ENCODE measurements around the gene DNAJC17.

The DNAJC17 gene

DNA sequence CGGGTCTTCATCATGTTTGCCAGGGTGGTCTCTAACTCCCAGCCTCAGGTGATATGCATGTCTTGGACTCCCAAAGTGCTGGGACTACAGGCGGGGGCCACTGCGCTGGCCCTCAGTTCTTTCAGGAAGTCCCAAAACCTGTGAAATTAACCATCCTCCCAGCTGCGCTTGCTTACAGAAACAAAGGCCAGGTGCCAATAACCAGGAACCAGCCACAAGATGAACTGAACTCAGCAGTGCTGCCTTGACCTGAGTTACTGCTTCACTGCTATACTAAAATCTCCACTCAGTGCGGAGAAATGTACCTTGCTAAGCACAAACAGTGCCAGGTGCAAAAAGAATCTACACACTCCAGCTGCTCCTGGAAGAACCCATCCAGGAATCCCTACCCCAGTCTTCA, 47.3 kb downstream of the DNAJC17 start:
- Histone ChIP-seq H3K9ac (ENCODE audit: low read length) (no peak overlapping the region), H3K4me1 (ENCODE audit: control insufficient read depth, low read depth, low read length) (peaks cover 9% of the 10 kb centered on the region), H3K36me3 (ENCODE audit: control insufficient read depth, low read depth, low read length) (no peaks in the 10 kb centered on the region), H3K27me3 (ENCODE audit: control insufficient read depth, insufficient read depth, low read length) (peaks cover 19% of the 10 kb centered on the region), H3K9me3 (ENCODE audit: control insufficient read depth, low read depth, low read length) (no peaks in the 10 kb centered on the region), H3K4me3 (ENCODE audit: low read length) (no peak overlapping the region), H3K27ac (ENCODE audit: low read length) (no peak overlapping the region)

DNA sequence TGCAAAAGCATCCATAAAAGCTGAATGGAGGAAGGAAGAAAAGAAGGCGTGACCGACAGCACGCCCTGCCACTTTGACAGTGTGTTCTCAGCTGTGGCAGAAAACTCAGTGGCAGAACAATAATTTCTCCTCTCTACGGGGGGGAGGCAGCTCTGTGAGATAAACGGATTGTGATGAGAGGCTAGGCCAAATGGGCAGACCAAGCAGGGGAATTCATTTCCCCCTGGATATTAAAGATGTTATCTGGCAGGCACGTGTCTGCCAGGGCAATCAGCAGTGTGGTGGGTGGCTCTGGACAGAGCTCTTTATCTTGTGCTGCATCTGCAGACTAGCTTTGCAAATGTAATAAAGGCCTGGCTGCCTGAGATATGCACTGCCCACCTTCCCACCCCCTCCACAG, 50.3 kb downstream of the DNAJC17 start:
- Histone ChIP-seq H3K27ac (ENCODE audit: low read length) (no peak overlapping the region), H3K9me3 (ENCODE audit: control insufficient read depth, low read depth, low read length) (no peaks in the 10 kb centered on the region), H3K9ac (ENCODE audit: low read length) (no peak overlapping the region), H3K36me3 (ENCODE audit: control insufficient read depth, low read depth, low read length) (no peaks in the 10 kb centered on the region), H3K4me3 (ENCODE audit: low read length) (no peak overlapping the region), H3K27me3 (ENCODE audit: control insufficient read depth, insufficient read depth, low read length) (no peaks in the 10 kb centered on the region), H3K4me1 (ENCODE audit: control insufficient read depth, low read depth, low read length) (peaks cover 6% of the 10 kb centered on the region)

GRCh38 chr15:40755812-40756208, 51.5 kb downstream of the DNAJC17 start:
- H3K36me3 ChIP-seq (ENCODE audit: control insufficient read depth, low read depth, low read length): no peaks in the 10 kb centered on the region
- peak overlapping the region; percentile 96 for H3K9ac ChIP-seq (ENCODE audit: low read length)
- H3K27ac ChIP-seq (ENCODE audit: low read length): peak overlapping the region; percentile 96
- H3K9me3 ChIP-seq (ENCODE audit: control insufficient read depth, low read depth, low read length): no peaks in the 10 kb centered on the region
- peak overlapping the region; percentile 77 for H3K4me3 ChIP-seq (ENCODE audit: low read length)
- H3K27me3 ChIP-seq (ENCODE audit: control insufficient read depth, insufficient read depth, low read length): no peaks in the 10 kb centered on the region
- H3K4me1 ChIP-seq (ENCODE audit: control insufficient read depth, low read depth, low read length): peaks cover 6% of the 10 kb centered on the region

- no peaks in the 10 kb centered on the region for H3K27me3 ChIP-seq (ENCODE audit: control insufficient read depth, insufficient read depth, low read length)
- H3K4me3 ChIP-seq (ENCODE audit: low read length): peak within 1 kb of the TSS; percentile 77
- H3K36me3 ChIP-seq (ENCODE audit: control insufficient read depth, low read depth, low read length): no peaks in the 10 kb centered on the region
- peak within 1 kb of the TSS; percentile 96 for H3K27ac ChIP-seq (ENCODE audit: low read length)
- peak within 1 kb of the TSS; percentile 96 for H3K9ac ChIP-seq (ENCODE audit: low read length)
- peaks cover 6% of the 10 kb centered on the region for H3K4me1 ChIP-seq (ENCODE audit: control insufficient read depth, low read depth, low read length)
- no peaks in the 10 kb centered on the region for H3K9me3 ChIP-seq (ENCODE audit: control insufficient read depth, low read depth, low read length)
Measured at GRCh38 chr15:40754883-40755811, 52.1 kb downstream of the DNAJC17 start, which contains the start of gene RMDN3. TSS of gene RMDN3 (minus strand) at chr15:40755254. CDS start at chr15:40754783, 471 bp downstream.

- H3K27me3 ChIP-seq (ENCODE audit: control insufficient read depth, insufficient read depth, low read length): no peaks in the 10 kb centered on the region
- no peak overlapping the region for H3K27ac ChIP-seq (ENCODE audit: low read length)
- H3K9ac ChIP-seq (ENCODE audit: low read length): peak overlapping the region; percentile 96
- H3K9me3 ChIP-seq (ENCODE audit: control insufficient read depth, low read depth, low read length): no peaks in the 10 kb centered on the region
- H3K36me3 ChIP-seq (ENCODE audit: control insufficient read depth, low read depth, low read length): no peaks in the 10 kb centered on the region
- H3K4me3 ChIP-seq (ENCODE audit: low read length): peak overlapping the region; percentile 77
- H3K4me1 ChIP-seq (ENCODE audit: control insufficient read depth, low read depth, low read length): peaks cover 6% of the 10 kb centered on the region
Measured at GRCh38 chr15:40754574-40754882, 52.7 kb downstream of the DNAJC17 start.

GRCh38 chr15:40751745-40752144, 55.5 kb downstream of the DNAJC17 start:
- H3K9me3 ChIP-seq (ENCODE audit: control insufficient read depth, low read depth, low read length): no peaks in the 10 kb centered on the region
- no peak overlapping the region for H3K27ac ChIP-seq (ENCODE audit: low read length)
- no peaks in the 10 kb centered on the region for H3K27me3 ChIP-seq (ENCODE audit: control insufficient read depth, insufficient read depth, low read length)
- H3K4me3 ChIP-seq (ENCODE audit: low read length): no peak overlapping the region
- H3K4me1 ChIP-seq (ENCODE audit: control insufficient read depth, low read depth, low read length): peaks cover 6% of the 10 kb centered on the region
- H3K9ac ChIP-seq (ENCODE audit: low read length): no peak overlapping the region
- H3K36me3 ChIP-seq (ENCODE audit: control insufficient read depth, low read depth, low read length): no peaks in the 10 kb centered on the region

DNA sequence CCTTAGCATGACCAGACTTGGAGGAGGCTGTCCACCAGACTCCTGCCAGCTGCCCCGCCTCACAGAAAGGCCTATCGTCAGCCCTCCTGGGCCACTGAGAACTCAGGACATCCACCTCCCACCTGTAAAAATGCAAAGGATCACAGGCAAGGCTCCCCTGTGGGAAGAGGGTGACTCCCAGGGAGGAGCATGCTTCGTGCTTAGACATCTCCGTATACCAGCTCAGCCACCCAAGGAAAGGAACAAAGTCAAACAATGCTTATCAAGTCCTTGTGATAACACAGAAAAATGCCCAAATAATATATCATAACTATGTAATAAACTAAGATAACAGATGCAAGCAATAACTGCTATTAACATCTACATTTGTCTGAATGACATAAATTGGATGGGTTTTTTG, 56.4 kb downstream of the DNAJC17 start:
- Histone ChIP-seq H3K9ac (ENCODE audit: low read length) (no peak overlapping the region), H3K9me3 (ENCODE audit: control insufficient read depth, low read depth, low read length) (no peaks in the 10 kb centered on the region), H3K36me3 (ENCODE audit: control insufficient read depth, low read depth, low read length) (no peaks in the 10 kb centered on the region), H3K27ac (ENCODE audit: low read length) (no peak overlapping the region), H3K4me1 (ENCODE audit: control insufficient read depth, low read depth, low read length) (peaks cover 5% of the 10 kb centered on the region), H3K27me3 (ENCODE audit: control insufficient read depth, insufficient read depth, low read length) (no peaks in the 10 kb centered on the region), H3K4me3 (ENCODE audit: low read length) (no peak overlapping the region)

DNA sequence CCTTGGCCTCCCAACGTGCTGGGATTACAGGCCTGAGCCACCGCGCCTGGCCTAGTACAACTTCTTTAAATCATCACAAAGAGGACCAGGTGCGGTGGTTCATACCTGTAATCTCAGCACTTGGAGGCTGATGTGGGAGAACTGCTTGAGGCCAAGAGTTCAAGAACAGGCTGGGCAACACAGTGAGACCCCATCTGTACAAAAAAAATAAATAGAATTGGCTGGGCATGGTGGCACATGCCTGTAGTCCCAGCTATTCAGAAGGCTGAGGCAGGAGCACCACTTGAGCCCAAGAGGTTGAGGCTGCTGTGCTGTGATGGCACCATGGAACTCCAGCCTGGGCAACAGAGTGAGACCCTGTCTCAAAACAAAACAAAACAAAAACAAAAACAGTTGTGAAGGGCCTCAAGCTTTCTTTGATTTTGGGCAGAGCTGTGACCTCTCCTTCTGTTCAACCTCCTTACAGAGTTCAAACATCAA, 58.1 kb downstream of the DNAJC17 start:
- no peaks in the 10 kb centered on the region for H3K4me1 ChIP-seq (ENCODE audit: control insufficient read depth, low read depth, low read length)
- H3K36me3 ChIP-seq (ENCODE audit: control insufficient read depth, low read depth, low read length): no peaks in the 10 kb centered on the region
- H3K9ac ChIP-seq (ENCODE audit: low read length): no peak overlapping the region
- no peaks in the 10 kb centered on the region for H3K9me3 ChIP-seq (ENCODE audit: control insufficient read depth, low read depth, low read length)
- no peaks in the 10 kb centered on the region for H3K27me3 ChIP-seq (ENCODE audit: control insufficient read depth, insufficient read depth, low read length)
- H3K4me3 ChIP-seq (ENCODE audit: low read length): no peak overlapping the region
- no peak overlapping the region for H3K27ac ChIP-seq (ENCODE audit: low read length)

GRCh38 chr15:40747685-40748631, 59.3 kb downstream of the DNAJC17 start:
- H3K36me3 ChIP-seq (ENCODE audit: control insufficient read depth, low read depth, low read length): no peaks in the 10 kb centered on the region
- no peaks in the 10 kb centered on the region for H3K4me1 ChIP-seq (ENCODE audit: control insufficient read depth, low read depth, low read length)
- H3K9ac ChIP-seq (ENCODE audit: low read length): no peak overlapping the region
- no peak overlapping the region for H3K4me3 ChIP-seq (ENCODE audit: low read length)
- no peaks in the 10 kb centered on the region for H3K27me3 ChIP-seq (ENCODE audit: control insufficient read depth, insufficient read depth, low read length)
- no peak overlapping the region for H3K27ac ChIP-seq (ENCODE audit: low read length)
- no peaks in the 10 kb centered on the region for H3K9me3 ChIP-seq (ENCODE audit: control insufficient read depth, low read depth, low read length)

DNA sequence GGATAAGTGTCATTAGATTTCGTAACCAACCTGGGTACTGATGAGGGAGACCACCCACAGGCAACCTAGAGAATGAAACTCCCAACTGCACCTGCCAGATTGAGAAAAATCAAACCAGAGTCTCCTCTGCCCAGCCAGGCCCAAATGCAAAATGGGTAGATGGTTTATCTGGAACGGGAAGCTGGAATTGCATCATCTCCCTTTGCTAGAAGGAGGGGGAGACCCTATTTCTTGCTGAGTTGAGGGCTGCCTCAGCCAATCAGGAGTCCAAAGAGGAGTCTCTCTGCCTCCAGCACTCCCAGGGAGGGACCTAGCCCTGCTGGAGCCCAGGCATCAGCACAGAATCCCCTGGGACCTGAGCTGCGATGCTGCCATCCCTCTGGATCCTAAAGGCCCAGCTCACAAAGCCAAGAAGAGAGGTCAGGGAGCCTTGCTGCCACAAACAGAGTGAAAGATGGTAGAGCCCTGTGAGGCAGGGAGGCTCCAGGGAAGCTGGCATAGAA, 60.3 kb downstream of the DNAJC17 start:
- no peaks in the 10 kb centered on the region for H3K27me3 ChIP-seq (ENCODE audit: control insufficient read depth, insufficient read depth, low read length)
- H3K36me3 ChIP-seq (ENCODE audit: control insufficient read depth, low read depth, low read length): no peaks in the 10 kb centered on the region
- H3K9me3 ChIP-seq (ENCODE audit: control insufficient read depth, low read depth, low read length): no peaks in the 10 kb centered on the region
- H3K9ac ChIP-seq (ENCODE audit: low read length): no peak overlapping the region
- H3K27ac ChIP-seq (ENCODE audit: low read length): no peak overlapping the region
- H3K4me1 ChIP-seq (ENCODE audit: control insufficient read depth, low read depth, low read length): no peaks in the 10 kb centered on the region
- H3K4me3 ChIP-seq (ENCODE audit: low read length): no peak overlapping the region

DNA sequence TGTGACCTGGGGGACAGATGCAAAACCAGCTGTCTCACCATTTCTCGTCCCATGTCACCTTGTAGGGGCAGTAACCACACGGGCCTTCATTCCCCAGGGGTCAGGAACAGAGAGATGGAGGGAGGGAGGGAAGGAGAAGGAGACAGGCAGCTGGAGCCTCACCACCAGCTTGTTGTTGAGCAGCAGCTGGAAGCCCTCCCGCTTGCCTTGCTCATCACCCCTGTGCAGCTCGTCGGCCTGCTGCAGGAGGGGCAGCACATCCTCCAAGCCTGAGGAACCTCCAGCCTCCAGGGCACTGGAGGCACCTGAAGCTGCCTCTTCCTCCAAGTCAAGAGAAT, 62.5 kb downstream of the DNAJC17 start:
- no peak overlapping the region for H3K27ac ChIP-seq (ENCODE audit: low read length)
- peaks cover 3% of the 10 kb centered on the region for H3K36me3 ChIP-seq (ENCODE audit: control insufficient read depth, low read depth, low read length)
- no peak overlapping the region for H3K9ac ChIP-seq (ENCODE audit: low read length)
- no peak overlapping the region for H3K4me3 ChIP-seq (ENCODE audit: low read length)
- H3K9me3 ChIP-seq (ENCODE audit: control insufficient read depth, low read depth, low read length): no peaks in the 10 kb centered on the region
- H3K4me1 ChIP-seq (ENCODE audit: control insufficient read depth, low read depth, low read length): peaks cover 9% of the 10 kb centered on the region
- H3K27me3 ChIP-seq (ENCODE audit: control insufficient read depth, insufficient read depth, low read length): no peaks in the 10 kb centered on the region
